Measurements from ENCODE around the gene AKR1E2. TPM values are rescaled to one million over a fixed set of nuclear protein-coding genes. Genes with fewer than 3 reads are reported as not detected.

Gene AKR1E2
- total RNA-seq, 1 experiment from 2014 or later = 11.3 TPM

GRCh38 chr10:4883079-4883739 lies 57.2 kb downstream of the AKR1E2 start:
- no peak overlapping the region for H3K4me3 ChIP-seq (ENCODE audit: low read depth, low read length, poor library complexity, severe bottlenecking)
- no peaks in the 10 kb centered on the region for H3K36me3 ChIP-seq (ENCODE audit: insufficient read depth, low read length, poor library complexity, severe bottlenecking)
- POLR2A ChIA-PET (ENCODE audit: low non-redundant PET) = no interaction called here
- no peaks in the 10 kb centered on the region for H3K4me1 ChIP-seq (ENCODE audit: insufficient read depth, low read length, poor library complexity, severe bottlenecking)
- BruUV-seq (replicated peaks) = no TSS peak
- CTCF ChIA-PET = no interaction called here
- no peak for DNase-seq (ENCODE audit: low spot score)
- intact Hi-C loops (cut with micrococcal nuclease; ENCODE audit: unreplicated experiment) = no loop called here
- TF ChIP-seq, protein P1, sequence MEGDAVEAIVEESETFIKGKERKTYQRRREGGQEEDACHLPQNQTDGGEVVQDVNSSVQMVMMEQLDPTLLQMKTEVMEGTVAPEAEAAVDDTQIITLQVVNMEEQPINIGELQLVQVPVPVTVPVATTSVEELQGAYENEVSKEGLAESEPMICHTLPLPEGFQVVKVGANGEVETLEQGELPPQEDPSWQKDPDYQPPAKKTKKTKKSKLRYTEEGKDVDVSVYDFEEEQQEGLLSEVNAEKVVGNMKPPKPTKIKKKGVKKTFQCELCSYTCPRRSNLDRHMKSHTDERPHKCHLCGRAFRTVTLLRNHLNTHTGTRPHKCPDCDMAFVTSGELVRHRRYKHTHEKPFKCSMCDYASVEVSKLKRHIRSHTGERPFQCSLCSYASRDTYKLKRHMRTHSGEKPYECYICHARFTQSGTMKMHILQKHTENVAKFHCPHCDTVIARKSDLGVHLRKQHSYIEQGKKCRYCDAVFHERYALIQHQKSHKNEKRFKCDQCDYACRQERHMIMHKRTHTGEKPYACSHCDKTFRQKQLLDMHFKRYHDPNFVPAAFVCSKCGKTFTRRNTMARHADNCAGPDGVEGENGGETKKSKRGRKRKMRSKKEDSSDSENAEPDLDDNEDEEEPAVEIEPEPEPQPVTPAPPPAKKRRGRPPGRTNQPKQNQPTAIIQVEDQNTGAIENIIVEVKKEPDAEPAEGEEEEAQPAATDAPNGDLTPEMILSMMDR (conservative IDR thresholded peaks at IDR 0.05; ENCODE audit: low read depth, low read length) = no peak
- TF ChIP-seq EZH2 (IDR thresholded peaks at IDR 0.05; ENCODE audit: borderline replicate concordance, low read depth, low read length, poor library complexity, severe bottlenecking) = no peak
- H3K27ac ChIP-seq (ENCODE audit: low read depth, low read length, poor library complexity, severe bottlenecking) = no peak overlapping the region
- no peaks in the 10 kb centered on the region for H3K9me3 ChIP-seq (ENCODE audit: low read depth, low read length, poor library complexity, severe bottlenecking)
- no peaks in the 10 kb centered on the region for H3K27me3 ChIP-seq (replicated peaks; ENCODE audit: insufficient read depth, low read depth, low read length, poor library complexity)

- H3K4me3 ChIP-seq (ENCODE audit: low read depth, low read length, poor library complexity, severe bottlenecking) = no peak overlapping the region
- no peak for TF ChIP-seq EZH2 (IDR thresholded peaks at IDR 0.05; ENCODE audit: borderline replicate concordance, low read depth, low read length, poor library complexity, severe bottlenecking)
- TF ChIP-seq, protein P1 (conservative IDR thresholded peaks at IDR 0.05; ENCODE audit: low read depth, low read length) = no peak
- DNase-seq (ENCODE audit: low spot score) = no peak
- no peaks in the 10 kb centered on the region for H3K4me1 ChIP-seq (ENCODE audit: insufficient read depth, low read length, poor library complexity, severe bottlenecking)
- no peaks in the 10 kb centered on the region for H3K36me3 ChIP-seq (ENCODE audit: insufficient read depth, low read length, poor library complexity, severe bottlenecking)
- H3K27me3 ChIP-seq (replicated peaks; ENCODE audit: insufficient read depth, low read depth, low read length, poor library complexity) = no peaks in the 10 kb centered on the region
- intact Hi-C loops (cut with micrococcal nuclease; ENCODE audit: unreplicated experiment) = no loop called here
- ChIA-PET CTCF (no interaction called here), POLR2A (ENCODE audit: low non-redundant PET) (no interaction called here)
- no peak overlapping the region for H3K27ac ChIP-seq (ENCODE audit: low read depth, low read length, poor library complexity, severe bottlenecking)
- H3K9me3 ChIP-seq (ENCODE audit: low read depth, low read length, poor library complexity, severe bottlenecking) = no peaks in the 10 kb centered on the region
- BruUV-seq (replicated peaks) = no TSS peak
Measured at GRCh38 chr10:4885162-4885561, 59.2 kb downstream of the AKR1E2 start.

DNA sequence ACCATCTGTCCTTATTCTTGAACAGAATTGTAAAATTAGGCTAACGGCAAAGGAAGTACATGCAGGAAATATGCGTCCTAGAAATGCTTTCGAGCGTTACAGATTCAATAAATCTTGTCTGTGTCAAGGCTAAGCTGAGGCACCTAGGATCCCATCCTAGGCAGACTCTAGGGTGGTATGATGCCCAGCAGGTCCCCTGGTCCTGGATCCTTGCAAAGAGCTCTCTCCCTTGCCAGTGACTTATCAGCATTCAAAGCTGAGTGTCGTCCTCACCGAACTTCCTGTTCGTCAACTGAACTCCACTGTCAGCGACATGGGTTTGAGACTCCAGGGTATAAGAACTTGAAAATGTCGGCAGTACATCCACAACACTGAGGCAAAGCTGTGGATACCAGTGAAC lies 61.5 kb downstream of the AKR1E2 start:
- no TSS peak for BruUV-seq (replicated peaks)
- TF ChIP-seq, protein P1 (conservative IDR thresholded peaks at IDR 0.05; ENCODE audit: low read depth, low read length) = no peak
- no peak for TF ChIP-seq EZH2 (IDR thresholded peaks at IDR 0.05; ENCODE audit: borderline replicate concordance, low read depth, low read length, poor library complexity, severe bottlenecking)
- POLR2A ChIA-PET (ENCODE audit: low non-redundant PET) = no interaction called here
- Histone ChIP-seq H3K9me3 (ENCODE audit: low read depth, low read length, poor library complexity, severe bottlenecking) (no peaks in the 10 kb centered on the region), H3K36me3 (ENCODE audit: insufficient read depth, low read length, poor library complexity, severe bottlenecking) (no peaks in the 10 kb centered on the region), H3K4me1 (ENCODE audit: insufficient read depth, low read length, poor library complexity, severe bottlenecking) (no peaks in the 10 kb centered on the region), H3K4me3 (ENCODE audit: low read depth, low read length, poor library complexity, severe bottlenecking) (no peak overlapping the region), H3K27me3 (replicated peaks; ENCODE audit: insufficient read depth, low read depth, low read length, poor library complexity) (no peaks in the 10 kb centered on the region), H3K27ac (ENCODE audit: low read depth, low read length, poor library complexity, severe bottlenecking) (no peak overlapping the region)
- intact Hi-C loops (cut with micrococcal nuclease; ENCODE audit: unreplicated experiment) = no loop called here
- no peak for DNase-seq (ENCODE audit: low spot score)
- CTCF ChIA-PET = no interaction called here
